Measurements from ENCODE around the gene ANKLE2.

Gene ANKLE2

GRCh38 chr12:132685400-132685799 is 76.2 kb downstream of the ANKLE2 start:
- no peak for DNase-seq

GRCh38 chr12:132677492-132677891 is 84.1 kb downstream of the ANKLE2 start:
- no peak for DNase-seq

GRCh38 chr12:132675757-132676432 is 85.7 kb downstream of the ANKLE2 start:
- no peak for DNase-seq
